Upper lobe of left lung (tissue), 6 donors: ENCODE measurements around the gene PEMT. TPM values are rescaled to one million over a fixed set of nuclear protein-coding genes. Genes with fewer than 3 reads are reported as not detected.

Source experiments
- ATAC-seq, 2 donors: fragments of 200-7000 bp; cut with Tn5 transposase; one replicate each; pipeline ENCODE4 v1.9.1; 2022; ENCODE audit warnings: mild to moderate bottlenecking in 2 of 2, moderate library complexity in 2 of 2; ENCODE audit not compliant: low FRiP score in 2 of 2
- DNase-seq, 2 donors: peaks; one replicate each; pipeline ENCODE4 v3.0.0-alpha.2; 2019 to 2020
- H3K27ac ChIP-seq, 4 donors: fragments of 200-600 bp; sonication (generic); one replicate each; pipeline ENCODE4 v1.5.1; 2016 to 2019
- H3K27me3 ChIP-seq, 4 donors: fragments of 200-600 bp; sonication (generic); one replicate each; pipeline ENCODE4 v1.5.1; 2017 to 2019
- H3K36me3 ChIP-seq, 4 donors: fragments of 200-600 bp; sonication (generic); one replicate each; pipeline ENCODE4 v1.5.1; 2016 to 2019
- H3K4me1 ChIP-seq, 4 donors: fragments of 200-600 bp; sonication (generic); one replicate each; pipeline ENCODE4 v1.5.1; 2018 to 2019
- H3K4me3 ChIP-seq, 4 donors: fragments of 200-600 bp; sonication (generic); one replicate each; pipeline ENCODE4 v1.5.1; 2017 to 2019; ENCODE audit warnings: mild to moderate bottlenecking in 2 of 4, moderate library complexity in 1 of 4
- H3K9me3 ChIP-seq, 4 donors: fragments of 200-600 bp; sonication (generic); one replicate each; pipeline ENCODE4 v1.5.1; 2018 to 2019
- CTCF ChIP-seq, 6 experiments: fragments of 450-650 bp in 4 of 6; fragments of 200-600 bp in 2 of 6; sonication (generic) in 2 of 6; IDR thresholded peaks; one replicate each; pipeline ENCODE4 v1.5.1; 2016 to 2019; ENCODE audit warnings: antibody characterized with exemption in 6 of 6
- EP300 ChIP-seq, 4 donors: sonication (generic); formaldehyde crosslinking; IDR thresholded peaks; one replicate each; pipeline ENCODE4 v1.5.1; 2017; ENCODE audit warnings: antibody characterized with exemption in 4 of 4, control low read depth in 2 of 4
- POLR2A ChIP-seq, 4 donors: fragments of 450-650 bp; IDR thresholded peaks; one replicate each; pipeline ENCODE4 v1.5.1; 2016 to 2017; ENCODE audit warnings: antibody characterized with exemption in 4 of 4, mild to moderate bottlenecking in 2 of 4
- POLR2AphosphoS5 ChIP-seq, 2 donors: sonication (generic); formaldehyde crosslinking; IDR thresholded peaks; one replicate each; pipeline ENCODE4 v1.5.1; 2017; ENCODE audit warnings: antibody characterized with exemption in 2 of 2
- WGBS, 2 donors: methylation state at CpG; one replicate each; pipeline ENCODE4 v1.1.5; 2017 to 2018; 5-methylcytosine and 5-hydroxymethylcytosine counted together
- total RNA-seq, 6 donors: library from RNA; depleted of rRNA in 4 of 6; stranded (reverse); fragments of >200 nt in 4 of 6; gene quantifications; one replicate each; pipeline versions ENCODE4 v1.1.0 to v1.2.1, GENCODE V29; 2016 to 2021
- donor health status: DM: no; HTN: no; CAD: no; lungs with moderate emphysema.
- donor health status: DM: no; HTN: yes; CAD: no; lungs with severe emphysema.

The PEMT gene
- total RNA-seq, 6 donors from 2014 or later = 16.6 to 44.9 (median 32.2) TPM

DNA sequence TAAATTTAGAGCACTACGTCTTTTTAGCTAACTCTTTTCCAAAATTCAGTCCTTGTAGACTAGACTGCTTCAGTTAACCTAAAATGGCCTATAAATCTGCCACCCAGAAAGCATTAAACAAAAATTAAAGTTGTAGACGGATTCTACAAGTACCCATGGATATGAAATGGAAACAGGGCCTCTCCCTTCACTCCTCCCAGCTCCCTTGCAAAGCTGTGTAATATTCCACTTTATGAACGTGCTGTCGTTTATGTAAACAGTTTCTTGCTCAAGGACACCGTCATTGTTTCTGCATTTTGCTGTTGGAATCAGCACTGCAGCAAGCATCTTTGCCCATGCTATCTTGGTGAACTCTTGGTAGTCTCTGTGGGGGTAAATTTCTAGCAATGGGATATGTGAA is 109.6 kb downstream of the PEMT start:
- Histone ChIP-seq H3K9me3 (no peaks in the 10 kb centered on the region), H3K36me3 (peaks cover 0 to 19% (median 5%) of the 10 kb centered on the region in 4 donors), H3K4me3 (no peak overlapping the region), H3K27me3 (no peaks in the 10 kb centered on the region), H3K27ac (no peak overlapping the region), H3K4me1 (peaks cover 20 to 55% (median 24%) of the 10 kb centered on the region in 4 donors)
- ATAC-seq (no peak), DNase-seq (no peak)
- 67% methylated on average over 5 of the region's 5 CpGs for WGBS, 2 donors
- no peak for TF ChIP-seq CTCF (IDR thresholded peaks at IDR 0.05)

- H3K9me3 ChIP-seq = no peaks in the 10 kb centered on the region
- DNase-seq (no peak), ATAC-seq (no peak)
- no peak for TF ChIP-seq POLR2A (IDR thresholded peaks at IDR 0.05)
- TF ChIP-seq CTCF (IDR thresholded peaks at IDR 0.05) = no peak
- no peak for TF ChIP-seq EP300 (IDR thresholded peaks at IDR 0.05)
- no peak for TF ChIP-seq POLR2AphosphoS5 (IDR thresholded peaks at IDR 0.05)
- 79 to 84% methylated on average over 6 of the region's 6 CpGs for WGBS, 2 donors
- peaks cover 20 to 63% (median 26%) of the 10 kb centered on the region in 4 donors for H3K4me1 ChIP-seq
- no peak overlapping the region for H3K4me3 ChIP-seq
- no peak overlapping the region for H3K27ac ChIP-seq
- H3K36me3 ChIP-seq = peaks cover 0 to 12% (median 3%) of the 10 kb centered on the region in 4 donors
- no peaks in the 10 kb centered on the region for H3K27me3 ChIP-seq
Measured at GRCh38 chr17:17480593-17481148, 110.8 kb downstream of the PEMT start.

DNA sequence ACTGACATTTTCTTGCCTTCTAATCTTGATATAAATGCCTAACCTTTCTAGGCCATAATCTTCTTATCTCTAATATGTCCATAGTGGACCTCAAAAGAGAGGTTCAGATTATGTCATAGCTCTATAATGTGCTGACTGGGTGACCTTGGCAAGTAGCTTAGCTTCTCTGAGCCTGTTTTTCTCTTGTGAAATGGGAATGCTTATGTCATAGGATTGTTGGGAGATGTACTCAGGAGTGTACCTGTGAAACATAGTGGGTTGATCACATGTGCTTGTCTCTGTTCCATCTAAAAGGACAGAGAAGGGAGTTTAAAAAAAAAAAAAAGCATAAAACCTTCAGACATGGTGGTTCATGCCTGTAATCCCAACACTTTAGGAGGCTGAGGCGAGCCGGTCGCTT is 112.3 kb downstream of the PEMT start:
- Histone ChIP-seq H3K4me3 (no peak overlapping the region), H3K27me3 (no peaks in the 10 kb centered on the region), H3K9me3 (no peaks in the 10 kb centered on the region), H3K36me3 (peaks cover 0 to 3% (median under 1%) of the 10 kb centered on the region in 4 donors), H3K4me1 (peaks cover 20 to 56% (median 26%) of the 10 kb centered on the region in 4 donors), H3K27ac (no peak overlapping the region)
- no peak for DNase-seq
- no peak for ATAC-seq
- TF ChIP-seq CTCF (IDR thresholded peaks at IDR 0.05) (no peak), EP300 (IDR thresholded peaks at IDR 0.05) (no peak), POLR2A (IDR thresholded peaks at IDR 0.05) (no peak), POLR2AphosphoS5 (IDR thresholded peaks at IDR 0.05) (no peak)
- WGBS, 2 donors = 94 to 95% methylated on average over 3 of the region's 3 CpGs

DNA sequence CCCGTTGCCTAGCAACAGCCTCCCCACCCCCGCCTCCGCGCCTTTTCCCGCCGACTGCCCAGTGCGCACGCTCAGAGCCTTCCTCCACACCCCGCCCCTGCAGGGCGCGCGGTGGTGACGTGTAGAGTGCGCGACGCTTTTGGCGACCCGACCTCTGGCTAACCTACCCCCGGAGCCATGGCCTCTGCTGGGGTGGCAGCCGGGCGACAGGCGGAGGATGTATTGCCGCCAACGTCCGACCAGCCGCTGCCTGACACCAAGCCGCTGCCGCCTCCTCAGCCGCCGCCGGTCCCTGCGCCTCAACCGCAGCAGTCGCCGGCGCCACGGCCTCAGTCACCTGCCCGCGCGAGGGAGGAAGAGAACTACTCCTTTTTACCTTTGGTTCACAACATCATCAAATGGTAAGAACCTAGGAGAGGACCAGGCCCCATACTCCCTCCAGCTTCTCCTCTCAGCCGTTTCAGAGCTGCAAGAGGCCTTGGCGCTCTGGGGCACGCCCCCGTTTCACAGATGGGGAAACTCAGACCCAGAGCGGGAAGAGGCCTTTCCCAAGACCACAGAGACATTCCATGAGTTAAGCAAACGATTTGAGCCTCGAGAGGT is 114.5 kb downstream of the PEMT start, which contains the start of gene MED9:
TSS of gene MED9 (plus strand) at position 136 of the 603 bp plus-strand sequence. CDS start at position 178, 42 bp downstream.
- DNase-seq (peak; percentile 89 to 99), ATAC-seq (peak; percentile 97 to 99)
- peaks cover 20 to 52% (median 26%) of the 10 kb centered on the region in 4 donors for H3K4me1 ChIP-seq
- H3K27me3 ChIP-seq = no peaks in the 10 kb centered on the region
- H3K36me3 ChIP-seq = no peaks in the 10 kb centered on the region
- peak in 2 of 4 donors; percentile 40 to 78 for TF ChIP-seq POLR2A (IDR thresholded peaks at IDR 0.05)
- peak in 2 of 6 experiments; percentile 9 to 10 for TF ChIP-seq CTCF (IDR thresholded peaks at IDR 0.05)
- TF ChIP-seq POLR2AphosphoS5 (IDR thresholded peaks at IDR 0.05) = peak; percentile 89 to 92
- TF ChIP-seq EP300 (IDR thresholded peaks at IDR 0.05) = peak in 1 of 4 donors; percentile 42
- no peaks in the 10 kb centered on the region for H3K9me3 ChIP-seq
- H3K27ac ChIP-seq = peak within 1 kb of the TSS; percentile 90 to 95 (median 94)
- WGBS, 2 donors = 0 to 1% methylated on average over 20 to 22 of the region's 47 CpGs
- H3K4me3 ChIP-seq = peak within 1 kb of the TSS; percentile 74 to 99 (median 96)
